Neural progenitor cell (in vitro differentiated cells): ENCODE measurements around the gene PPP6R3.

ENCODE experiments used
- CTCF ChIP-seq: fragments of 200-600 bp; sonication (generic); IDR thresholded peaks from 2 replicates; pipeline ENCODE4 v1.5.1; 2017; ENCODE audit warnings: antibody characterized with exemption, mild to moderate bottlenecking
- EZH2phosphoT487 ChIP-seq: fragments of 200-600 bp; sonication (generic); IDR thresholded peaks from 2 replicates; pipeline ENCODE4 v1.6.1; 2017; ENCODE audit warnings: antibody characterized with exemption

GRCh38 chr11:68550485-68550817 lies 89.9 kb downstream of the PPP6R3 start:
- TF ChIP-seq CTCF (no peak), EZH2phosphoT487 (no peak)
